Heart right ventricle (tissue), 16 donors: Measurements from ENCODE around the gene STRA6. TPM values are rescaled to one million over a fixed set of nuclear protein-coding genes. Genes with fewer than 3 reads are reported as not detected.

Experiments
- ATAC-seq, 8 donors: fragments of 200-7000 bp; cut with Tn5 transposase; one replicate each; pipeline ENCODE4 v1.9.1; 2020; ENCODE audit warnings: mild to moderate bottlenecking in 8 of 8, moderate library complexity in 8 of 8, moderate number of reproducible peaks in 1 of 8
- DNase-seq, 2 donors: peaks; one replicate each; pipeline ENCODE4 v3.0.0-alpha.2; 2020
- H3K27ac ChIP-seq, 10 donors: fragments of 200-600 bp; sonication (generic) in 2 of 10; one replicate each; pipeline versions ENCODE4 v1.5.0 to v1.8.0; 2020 to 2022; ENCODE audit warnings: mild to moderate bottlenecking in 3 of 10
- H3K27me3 ChIP-seq, 7 donors: fragments of 200-600 bp; one replicate each; pipeline ENCODE4 v1.8.0; 2021 to 2022; ENCODE audit warnings: mild to moderate bottlenecking in 2 of 7
- H3K36me3 ChIP-seq, 9 donors: fragments of 200-600 bp; sonication (generic) in 1 of 9; one replicate each; pipeline versions ENCODE4 v1.5.0 to v1.8.0; 2020 to 2022; ENCODE audit warnings: mild to moderate bottlenecking in 2 of 9
- H3K4me1 ChIP-seq, 9 donors: fragments of 200-600 bp; sonication (generic) in 1 of 9; one replicate each; pipeline versions ENCODE4 v1.5.0 to v1.8.0; 2020 to 2022; ENCODE audit warnings: mild to moderate bottlenecking in 4 of 9
- H3K4me3 ChIP-seq, 10 donors: fragments of 200-600 bp; sonication (generic) in 2 of 10; one replicate each; pipeline versions ENCODE4 v1.5.0 to v1.8.0; 2020 to 2022; ENCODE audit warnings: mild to moderate bottlenecking in 7 of 10, moderate library complexity in 2 of 10
- H3K9me3 ChIP-seq, 11 donors: fragments of 200-600 bp in 10 of 11; sonication (generic) in 2 of 11; one replicate each; pipeline versions ENCODE4 v1.5.0 to v1.8.0; 2013 to 2022; ENCODE audit warnings: mild to moderate bottlenecking in 2 of 11, control low read depth in 1 of 11, moderate library complexity in 1 of 11
- CTCF ChIP-seq, 9 donors: fragments of 200-600 bp; sonication (generic) in 2 of 9; IDR thresholded peaks; one replicate each; pipeline versions ENCODE4 v1.5.0 to v1.8.0; 2021 to 2022; ENCODE audit warnings: antibody characterized with exemption in 9 of 9, mild to moderate bottlenecking in 5 of 9, moderate library complexity in 1 of 9
- WGBS, 2 donors: extraction: QIAGEN DNeasy Blood & Tissue Kit; methylation state at CpG; one replicate each; pipeline ENCODE4 v1.1.7; 2013; ENCODE audit warnings: inconsistent platforms in 1 of 2; 5-methylcytosine and 5-hydroxymethylcytosine counted together
- intact Hi-C, 10 donors: fragments of 100-400 bp; cut with DNase I; formaldehyde crosslinking; loops; one replicate each; pipeline versions ENCODE4 v1.11.1 to v1.14.2; 2022
- polyA plus RNA-seq, 2 donors: library from polyadenylated mRNA; stranded (reverse); fragments of 200-250 nt; gene quantifications; one replicate each; pipeline ENCODE4 v1.2.3, GENCODE V29; 2013
- total RNA-seq, 10 donors: library from RNA; stranded (reverse); fragmentation: NEBNext Ultra II Directional in 3 of 10; extraction: Animal tissue kit (Norgen Biotek cat#: 25700) in 3 of 10; gene quantifications; one replicate each; pipeline versions ENCODE4 v1.2.1 to v1.2.4, GENCODE V29; 2021 to 2023
- donor health status: Arrhythmogenic right ventricular cardiomyopathy.
- donor health status: ischemic (EF 13 %, LVEDD 7.1; RV severe dilation, severe dysfunction).
- donor health status: healthy with polysubstance abuse.
- donor health status: DM: no; HTN: yes; CAD: no.
- donor health status: DM: no; HTN: no; CAD: no.
- donor health status: ischemic (EF 25% LVEDD 6.9; RV normal size, moderate dysfunction).
- donor health status: ischemic (EF 25% LVEDD 5.7; RV mildly dilated, moderate dysfunction).
- donor health status: healthy.
- donor health status: DM: yes; HTN: yes; CAD: no.
- donor health status: Ischemic cardiomyopathy.
- donor health status: ischemic (EF 35%, LVEDD 5.7; RV mildly dilated, moderate dysfunction).
- donor health status: nonischemic (EF 11% LVEDD 7.7; RV severe dilation, severe dysfunction).
- donor health status: DM: yes; HTN: yes; CAD: no.
- donor health status: PGD.
- donor health status: ischemic (EF 29% LVEDD 5.4; RV normal size, mild dysfunction).
- donor health status: nonischemic (EF 23%, LVEDD 6.1; RV moderate dilation, normal function).

Gene STRA6
- total and polyA plus RNA-seq, 12 donors: 0.03 to 0.21 (median 0.14) TPM; not detected in 8

DNA sequence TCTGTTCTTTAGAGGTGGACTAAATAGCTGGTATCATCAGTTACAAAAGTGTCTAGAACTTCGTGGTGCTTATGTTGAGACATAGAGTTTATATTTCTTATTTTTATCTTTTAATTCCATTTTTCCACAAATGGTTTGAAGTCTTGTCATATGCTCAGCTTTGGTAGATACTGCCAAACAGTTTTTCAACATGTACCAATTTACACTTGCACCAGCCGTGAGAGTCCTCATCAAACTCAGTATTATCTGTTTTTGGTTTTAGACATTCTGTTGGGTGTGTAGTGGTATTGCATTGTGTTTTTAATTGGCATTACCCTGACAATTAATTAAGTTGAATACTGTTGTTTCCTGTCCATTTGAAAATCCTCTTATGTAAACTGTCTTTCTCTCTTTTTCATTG lies 55.5 kb downstream of the STRA6 start:
- WGBS, 2 donors: 60 to 71% methylated on average over 2 of the region's 2 CpGs
- intact Hi-C loops: no loop called here
- ATAC-seq (no peak), DNase-seq (no peak)
- TF ChIP-seq CTCF (IDR thresholded peaks at IDR 0.05): no peak
- Histone ChIP-seq H3K9me3 (peaks cover 0 to 15% (median 7%) of the 10 kb centered on the region in 11 donors), H3K4me1 (no peaks in the 10 kb centered on the region), H3K4me3 (no peak overlapping the region), H3K27me3 (peaks cover 0 to 20% (median 0%) of the 10 kb centered on the region in 7 donors), H3K36me3 (no peaks in the 10 kb centered on the region), H3K27ac (no peak overlapping the region)

GRCh38 chr15:74146277-74146800 lies 56.2 kb downstream of the STRA6 start:
- no peak for TF ChIP-seq CTCF (IDR thresholded peaks at IDR 0.05)
- ATAC-seq (no peak), DNase-seq (no peak)
- Histone ChIP-seq H3K36me3 (no peaks in the 10 kb centered on the region), H3K27me3 (peaks cover 0 to 18% (median 0%) of the 10 kb centered on the region in 7 donors), H3K4me3 (no peak overlapping the region), H3K4me1 (no peaks in the 10 kb centered on the region), H3K9me3 (peaks cover 0 to 15% (median 7%) of the 10 kb centered on the region in 11 donors), H3K27ac (no peak overlapping the region)
- intact Hi-C loops: no loop called here
- WGBS, 2 donors: 95 to 97% methylated on average over 1 of the region's 1 CpG

DNA sequence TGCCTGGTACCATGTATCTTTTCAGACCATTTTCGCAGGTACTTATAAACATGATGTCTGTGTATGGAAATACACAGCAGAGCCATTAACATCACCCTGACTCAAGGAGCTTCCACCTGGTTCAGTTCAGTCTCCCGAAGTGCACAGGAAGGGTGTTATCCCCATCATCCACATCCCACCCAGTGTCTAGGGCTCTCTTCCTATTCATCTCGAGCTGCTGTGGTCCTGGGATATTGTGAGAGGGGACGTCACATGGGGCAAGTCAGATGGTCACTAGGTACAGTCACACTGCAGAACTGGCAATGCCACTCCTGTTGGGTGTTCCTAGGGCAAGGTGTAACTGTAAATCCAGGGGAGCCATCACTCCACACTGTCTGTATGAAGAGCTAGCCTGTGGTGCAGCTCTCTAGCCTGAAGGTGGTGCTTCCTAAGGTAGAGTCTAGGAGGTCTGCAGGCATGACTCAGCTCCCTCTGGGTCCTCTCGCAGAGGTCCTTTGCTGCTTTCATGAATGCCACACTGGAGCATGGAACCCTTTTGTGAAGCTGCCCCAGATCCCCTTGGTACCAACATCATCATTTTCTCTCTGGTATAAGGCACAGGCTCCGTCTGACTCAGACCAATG lies 58.3 kb downstream of the STRA6 start:
- Histone ChIP-seq H3K36me3 (no peaks in the 10 kb centered on the region), H3K27ac (no peak overlapping the region), H3K4me1 (no peaks in the 10 kb centered on the region), H3K27me3 (peaks cover 0 to 28% (median 0%) of the 10 kb centered on the region in 7 donors), H3K9me3 (peaks cover 0 to 15% (median 7%) of the 10 kb centered on the region in 11 donors), H3K4me3 (no peak overlapping the region)
- intact Hi-C loops: no loop called here
- ATAC-seq: no peak
- no peak for DNase-seq
- WGBS, 2 donors: 80 to 83% methylated on average over 6 of the region's 6 CpGs
- no peak for TF ChIP-seq CTCF (IDR thresholded peaks at IDR 0.05)

DNA sequence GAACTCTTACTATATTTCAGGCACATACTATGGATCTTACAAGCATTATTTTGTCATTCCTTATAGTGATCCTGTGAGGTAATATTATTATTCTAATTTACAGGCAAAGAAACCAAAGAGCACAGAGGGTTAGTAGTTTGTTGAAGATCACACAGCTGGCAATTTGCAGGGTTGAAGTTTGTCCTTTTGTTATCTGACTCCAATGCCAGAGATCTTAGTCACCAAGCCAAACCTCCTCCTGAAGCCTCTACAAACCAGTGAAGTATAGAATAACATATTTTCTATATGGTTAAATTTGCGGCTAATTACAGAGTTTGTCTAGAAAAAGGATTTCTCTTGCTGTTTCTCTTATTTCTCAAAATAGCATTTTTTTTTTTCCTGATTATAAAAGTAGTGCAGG lies 61.0 kb downstream of the STRA6 start:
- no peak for TF ChIP-seq CTCF (IDR thresholded peaks at IDR 0.05)

More for the DNA sequence above, 61.0 kb downstream of the STRA6 start:
- no peak for DNase-seq
- Histone ChIP-seq H3K36me3 (no peaks in the 10 kb centered on the region), H3K27me3 (peaks cover 0 to 42% (median 0%) of the 10 kb centered on the region in 7 donors), H3K4me3 (no peak overlapping the region), H3K4me1 (peaks cover 7 to 15% (median 12%) of the 10 kb centered on the region in 9 donors), H3K9me3 (peaks cover 0 to 7% (median 3%) of the 10 kb centered on the region in 11 donors), H3K27ac (no peak overlapping the region)
- intact Hi-C loops: no loop called here
- WGBS, 2 donors: 98 to 100% methylated on average over 1 of the region's 1 CpG
- ATAC-seq: no peak
